CD4-positive, alpha-beta memory T cell (primary cell): ENCODE measurements around the gene NPL. TPM values are rescaled to one million over a fixed set of nuclear protein-coding genes. Genes with fewer than 3 reads are reported as not detected.

Experiments used
- CTCF ChIA-PET: fragments of 350-600 bp; sonication (Branson Sonifier 250); formaldehyde crosslinking; loops from one replicate; lab custom pipeline; 2021; ENCODE audit warnings: inconsistent platforms; ENCODE audit not compliant: partially characterized antibody; lab: Charles Lee
- POLR2A ChIA-PET: fragments of 350-600 bp; sonication (Branson Sonifier 250); formaldehyde crosslinking; loops from one replicate; lab custom pipeline; 2021; ENCODE audit not compliant: partially characterized antibody; lab: Charles Lee
- DNase-seq, 5 donors: peaks; one replicate each; pipeline versions ENCODE4 v3.0.0 to v3.0.0-alpha.2; 2020 to 2022; ENCODE audit warnings: mixed read lengths in 1 of 5
- H3K27ac ChIP-seq: one replicate; pipeline ENCODE4 v1.7.0; 2013; ENCODE audit warnings: low read depth, low read length
- H3K27me3 ChIP-seq: 2 replicates; pipeline ENCODE4 v1.7.0; 2013; ENCODE audit warnings: mild to moderate bottlenecking, low read length, moderate library complexity; ENCODE audit not compliant: insufficient read depth
- H3K36me3 ChIP-seq: 2 replicates; pipeline ENCODE4 v1.7.0; 2013; ENCODE audit warnings: mild to moderate bottlenecking, low read length, moderate library complexity; ENCODE audit not compliant: insufficient read depth
- H3K4me1 ChIP-seq: 2 replicates; pipeline ENCODE4 v1.7.0; 2013; ENCODE audit warnings: mild to moderate bottlenecking, low read length, moderate library complexity; ENCODE audit not compliant: insufficient read depth
- H3K4me3 ChIP-seq, 2 donors: one replicate each; pipeline ENCODE4 v1.7.0; 2013; ENCODE audit warnings: low read length in 2 of 2, mild to moderate bottlenecking in 1 of 2
- H3K9me3 ChIP-seq, 2 donors: one replicate each; pipeline ENCODE4 v1.7.0; 2013; ENCODE audit warnings: low read length in 2 of 2, control low read depth in 1 of 2; ENCODE audit not compliant: control insufficient read depth in 1 of 2
- H3K27ac Mint-ChIP-seq, 7 donors: one replicate each; pipeline ENCODE4 v1.8.0; 2020 to 2021; ENCODE audit warnings: mixed read lengths in 7 of 7, mild to moderate bottlenecking in 6 of 7, inconsistent platforms in 3 of 7, moderate library complexity in 3 of 7
- H3K27me3 Mint-ChIP-seq, 2 donors: one replicate each; pipeline ENCODE4 v1.8.0; 2020 to 2021; ENCODE audit warnings: mixed read lengths in 2 of 2
- H3K36me3 Mint-ChIP-seq, 2 donors: one replicate each; pipeline ENCODE4 v1.8.0; 2020 to 2021; ENCODE audit warnings: mixed read lengths in 2 of 2, inconsistent platforms in 1 of 2, mild to moderate bottlenecking in 1 of 2
- H3K4me1 Mint-ChIP-seq, 4 donors: one replicate each; pipeline ENCODE4 v1.8.0; 2020 to 2021; ENCODE audit warnings: mixed read lengths in 4 of 4, mild to moderate bottlenecking in 1 of 4
- H3K4me3 Mint-ChIP-seq, 8 donors: one replicate each; pipeline ENCODE4 v1.8.0; 2020 to 2021; ENCODE audit warnings: mixed read lengths in 8 of 8, mild to moderate bottlenecking in 7 of 8, moderate library complexity in 6 of 8, inconsistent platforms in 3 of 8
- H3K9me3 Mint-ChIP-seq, 8 donors: one replicate each; pipeline ENCODE4 v1.8.0; 2020 to 2021; ENCODE audit warnings: mixed read lengths in 8 of 8, mild to moderate bottlenecking in 5 of 8, inconsistent platforms in 3 of 8, moderate library complexity in 1 of 8
- intact Hi-C: fragments of 100-400 bp; cut with micrococcal nuclease; formaldehyde crosslinking; loops from one replicate; pipeline ENCODE4 v1.15.1; 2023
- polyA plus RNA-seq, 2 donors: library from polyadenylated mRNA; unstranded; fragments of 300-500 nt; fragmentation: Illumina TruSeq; gene quantifications; one replicate each; pipeline ENCODE4 v1.2.3, GENCODE V29; 2021
- total RNA-seq, 2 experiments: library from RNA; stranded (reverse); gene quantifications; one replicate each; pipeline ENCODE4 v1.2.3, GENCODE V29; 2021

The NPL gene
- total and polyA plus RNA-seq, 4 experiments from 2014 or later: 3.5 to 9.6 (median 7.7) TPM

GRCh38 chr1:182786995-182787324, 2.6 kb upstream of the NPL start:
- H3K27ac ChIP-seq: no peak overlapping the region
- Mint-ChIP-seq H3K9me3 (no peaks in the 10 kb centered on the region), H3K27ac (no peak overlapping the region), H3K36me3 (no peaks in the 10 kb centered on the region), H3K4me1 (peaks cover 13 to 21% (median 15%) of the 10 kb centered on the region in 4 donors), H3K4me3 (no peak overlapping the region), H3K27me3 (no peaks in the 10 kb centered on the region)
- no peaks in the 10 kb centered on the region for H3K36me3 ChIP-seq
- no peak overlapping the region for H3K4me3 ChIP-seq
- H3K27me3 ChIP-seq: no peaks in the 10 kb centered on the region
- CTCF ChIA-PET: interaction anchor here (0.7 to 13.8 kb wide), 8 partner anchors 11 to 706 kb away, joined by 3 to 707 read pairs (median 4); partner anchors contain the start of genes RGS16 and RNASEL
- intact Hi-C loops: loop anchor here (10.0 kb wide), 1 partner anchor 392 kb away; the partner anchor contains the start of gene GLUL
- POLR2A ChIA-PET: interaction anchor here (1.3 to 1.5 kb wide), 2 partner anchors 184 to 198 kb away, joined by 7 to 8 read pairs; partner anchors contain the start of gene RNASEL
- no peak for DNase-seq
- no peaks in the 10 kb centered on the region for H3K9me3 ChIP-seq
- H3K4me1 ChIP-seq: peaks cover 13% of the 10 kb centered on the region

- POLR2A ChIA-PET: interaction anchor here (0.7 to 4.0 kb wide), 2 partner anchors 175 to 202 kb away, joined by 3 to 29 read pairs; partner anchors contain the start of gene RNASEL
Measured at GRCh38 chr1:182791281-182792179, 2.0 kb downstream of the NPL start.

DNA sequence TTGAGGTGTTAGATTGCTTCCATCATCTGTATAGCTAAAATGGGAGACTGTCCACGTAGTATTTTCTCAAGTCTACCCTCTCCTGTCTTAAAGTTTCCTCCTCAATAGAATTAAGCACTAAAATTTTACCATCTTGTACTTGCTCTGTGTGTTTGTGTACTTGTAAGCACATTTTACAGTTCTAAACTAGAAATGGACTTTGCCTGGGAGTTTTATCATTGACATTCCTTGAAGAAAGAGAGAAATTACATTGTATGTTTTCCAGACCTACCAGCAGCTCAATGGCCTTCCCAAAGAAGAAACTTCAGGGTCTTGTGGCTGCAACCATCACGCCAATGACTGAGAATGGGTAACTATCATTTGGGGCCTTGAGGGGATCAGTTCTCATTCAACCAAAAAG, 4.5 kb downstream of the NPL start:
- no peak for DNase-seq
- H3K27me3 ChIP-seq: no peaks in the 10 kb centered on the region
- H3K4me1 ChIP-seq: peaks cover 6% of the 10 kb centered on the region
- no peak overlapping the region for H3K27ac ChIP-seq
- Mint-ChIP-seq H3K4me1 (peaks cover 7 to 12% (median 8%) of the 10 kb centered on the region in 4 donors), H3K27me3 (no peaks in the 10 kb centered on the region), H3K27ac (peak overlapping the region in 1 of 7 donors; percentile 3), H3K9me3 (no peaks in the 10 kb centered on the region), H3K36me3 (peaks cover 0 to 13% of the 10 kb centered on the region in 2 donors), H3K4me3 (no peak overlapping the region)
- H3K4me3 ChIP-seq: no peak overlapping the region
- no peaks in the 10 kb centered on the region for H3K9me3 ChIP-seq
- intact Hi-C loops: no loop called here
- ChIA-PET POLR2A (no interaction called here), CTCF (no interaction called here)
- H3K36me3 ChIP-seq: no peaks in the 10 kb centered on the region

More at GRCh38 chr1:182791281-182792179, 2.0 kb downstream of the NPL start:
- H3K9me3 ChIP-seq: no peaks in the 10 kb centered on the region
- peaks cover 10 to 16% (median 11%) of the 10 kb centered on the region in 4 donors for H3K4me1 Mint-ChIP-seq
- no peak overlapping the region for H3K27ac ChIP-seq
- no peaks in the 10 kb centered on the region for H3K27me3 ChIP-seq
- no peaks in the 10 kb centered on the region for H3K36me3 ChIP-seq
- intact Hi-C loops: loop anchor here (1.0 kb wide), 1 partner anchor 35 kb away; no protein-coding TSS in a partner anchor
- no peak overlapping the region for H3K4me3 ChIP-seq
- H3K4me3 Mint-ChIP-seq: peak overlapping the region in 6 of 8 donors; percentile 12 to 49 (median 16)
- no peak for DNase-seq
- no peaks in the 10 kb centered on the region for H3K9me3 Mint-ChIP-seq
- peaks cover 0 to 5% of the 10 kb centered on the region in 2 donors for H3K36me3 Mint-ChIP-seq
- H3K27me3 Mint-ChIP-seq: no peaks in the 10 kb centered on the region
- CTCF ChIA-PET: interaction anchor here (0.7 to 13.8 kb wide), 4 partner anchors 9 to 203 kb away, joined by 3 to 707 read pairs (median 4); partner anchors contain the start of gene RGS16
- no peak overlapping the region for H3K27ac Mint-ChIP-seq
- H3K4me1 ChIP-seq: peaks cover 13% of the 10 kb centered on the region

- DNase-seq: no peak
- POLR2A ChIA-PET: no interaction called here
- Mint-ChIP-seq H3K4me1 (peaks cover 5 to 8% (median 6%) of the 10 kb centered on the region in 4 donors), H3K9me3 (no peaks in the 10 kb centered on the region), H3K27me3 (no peaks in the 10 kb centered on the region), H3K4me3 (no peak overlapping the region), H3K36me3 (peaks cover 0 to 13% of the 10 kb centered on the region in 2 donors), H3K27ac (no peak overlapping the region)
- no peak overlapping the region for H3K27ac ChIP-seq
- no peaks in the 10 kb centered on the region for H3K9me3 ChIP-seq
- no peaks in the 10 kb centered on the region for H3K27me3 ChIP-seq
- intact Hi-C loops: no loop called here
- peaks cover 5% of the 10 kb centered on the region for H3K4me1 ChIP-seq
- CTCF ChIA-PET: no interaction called here
- no peaks in the 10 kb centered on the region for H3K36me3 ChIP-seq
- H3K4me3 ChIP-seq: no peak overlapping the region
Measured at GRCh38 chr1:182794676-182795201, 5.2 kb downstream of the NPL start.

DNA sequence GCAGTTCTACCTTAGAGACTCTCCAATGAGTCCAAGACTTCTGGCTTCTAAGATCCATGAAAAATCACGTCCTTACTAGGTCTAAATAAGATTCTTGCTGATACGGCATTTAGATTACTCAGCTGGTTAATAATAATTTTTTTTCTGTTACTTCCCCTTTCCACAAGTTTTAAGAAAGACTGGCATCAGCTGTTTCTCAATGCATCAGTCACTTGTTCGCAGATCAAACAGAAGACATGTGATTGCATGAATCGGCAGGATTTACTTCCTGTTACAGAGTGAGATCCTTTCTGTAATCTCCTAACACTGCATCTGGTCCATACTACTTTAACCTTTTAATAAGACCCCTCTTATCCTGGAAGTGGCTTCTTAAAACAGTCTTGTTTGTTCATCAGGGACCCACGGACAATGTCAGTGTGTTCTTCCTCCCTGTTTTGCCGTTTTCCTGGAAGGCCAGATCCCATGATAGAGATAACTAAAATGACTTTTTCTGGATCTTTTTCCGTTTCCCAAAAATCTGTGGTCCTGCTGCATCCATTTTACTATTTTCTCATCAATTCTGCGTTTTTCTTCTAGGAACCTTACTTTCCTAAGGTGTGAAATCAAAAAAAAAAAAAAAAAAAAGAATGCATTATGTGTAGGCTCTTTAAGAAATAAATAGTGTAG, 6.1 kb downstream of the NPL start:
- Histone ChIP-seq H3K27ac (no peak overlapping the region), H3K27me3 (no peaks in the 10 kb centered on the region), H3K4me1 (no peaks in the 10 kb centered on the region), H3K36me3 (no peaks in the 10 kb centered on the region), H3K9me3 (no peaks in the 10 kb centered on the region), H3K4me3 (no peak overlapping the region)
- Mint-ChIP-seq H3K36me3 (peaks cover 0 to 13% of the 10 kb centered on the region in 2 donors), H3K4me1 (peaks cover 0 to 4% (median 1%) of the 10 kb centered on the region in 4 donors), H3K27ac (no peak overlapping the region), H3K27me3 (no peaks in the 10 kb centered on the region), H3K4me3 (no peak overlapping the region), H3K9me3 (no peaks in the 10 kb centered on the region)
- POLR2A ChIA-PET: no interaction called here
- intact Hi-C loops: no loop called here
- no peak for DNase-seq
- CTCF ChIA-PET: interaction anchor here (0.9 to 2.4 kb wide), 2 partner anchors 12 to 201 kb away, joined by 3 to 10 read pairs; no protein-coding TSS in a partner anchor

- DNase-seq: no peak
- peaks cover 13 to 39% of the 10 kb centered on the region in 2 donors for H3K36me3 Mint-ChIP-seq
- intact Hi-C loops: no loop called here
- Histone ChIP-seq H3K4me3 (no peak overlapping the region), H3K4me1 (no peaks in the 10 kb centered on the region), H3K36me3 (no peaks in the 10 kb centered on the region), H3K9me3 (no peaks in the 10 kb centered on the region), H3K27me3 (no peaks in the 10 kb centered on the region), H3K27ac (no peak overlapping the region)
- no peaks in the 10 kb centered on the region for H3K4me1 Mint-ChIP-seq
- H3K27me3 Mint-ChIP-seq: no peaks in the 10 kb centered on the region
- no peak overlapping the region for H3K27ac Mint-ChIP-seq
- H3K4me3 Mint-ChIP-seq: no peak overlapping the region
- ChIA-PET POLR2A (no interaction called here), CTCF (interaction anchor here (1.2 kb wide), 1 partner anchor 14 kb away, joined by 5 read pairs; no protein-coding TSS in a partner anchor)
- H3K9me3 Mint-ChIP-seq: no peaks in the 10 kb centered on the region
Measured at GRCh38 chr1:182802006-182802803, 12.6 kb downstream of the NPL start.
